Measurements from ENCODE around the gene DOK7.

The DOK7 gene

DNA sequence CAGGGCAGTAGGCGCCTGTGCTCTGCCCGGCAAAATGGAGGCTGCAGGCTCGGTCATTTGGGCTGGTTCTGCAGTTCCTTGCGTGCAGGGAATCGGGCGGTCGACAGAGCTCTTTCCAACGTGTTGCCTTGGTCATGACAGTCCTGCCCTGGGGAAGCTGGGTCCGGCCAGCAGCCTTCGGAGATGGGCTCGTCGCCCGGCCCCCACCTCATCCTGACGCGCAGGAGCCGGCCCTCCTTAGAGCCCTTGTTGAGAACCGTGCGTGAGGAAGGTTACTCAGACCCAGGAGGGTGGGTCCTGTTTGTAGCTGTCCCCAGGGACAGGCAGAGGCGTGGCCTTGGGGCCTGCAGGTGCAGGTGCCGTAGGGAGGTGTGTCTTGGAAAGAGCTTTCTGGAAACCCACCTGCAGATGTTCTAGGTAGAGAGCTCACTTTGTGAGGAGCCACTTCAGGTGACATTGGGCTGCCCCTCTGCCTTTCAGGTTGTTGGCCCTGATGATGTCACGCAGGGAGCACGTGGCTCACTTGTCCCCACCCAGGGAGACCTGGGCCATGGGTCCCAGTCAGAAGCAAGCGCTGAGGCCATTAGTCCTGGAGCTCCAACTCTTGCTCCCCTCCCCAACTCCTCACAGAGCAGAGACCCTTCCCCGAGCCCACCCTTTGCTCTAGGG lies 36.5 kb upstream of the DOK7 start:
- no peak for DNase-seq (ENCODE audit: extremely low read depth in 1 of 2, low read depth in 1 of 2)

DNA sequence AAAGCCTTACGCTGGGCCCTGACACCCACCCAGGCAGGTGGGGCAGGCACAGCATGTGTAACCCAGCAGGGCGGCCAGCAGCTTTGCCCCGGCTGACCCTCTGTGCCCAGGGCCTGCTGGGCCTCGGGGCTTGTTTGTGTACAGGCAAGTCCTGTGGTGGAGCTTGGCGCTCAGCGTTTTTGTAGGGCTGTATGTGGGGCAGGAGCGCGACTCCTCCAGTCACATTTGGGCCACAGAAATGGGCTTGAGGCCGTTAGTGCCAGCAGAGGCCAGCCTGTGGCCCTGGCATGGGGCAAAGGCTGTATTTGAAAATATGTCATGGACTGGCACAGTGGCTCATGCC lies 36.0 kb upstream of the DOK7 start:
- DNase-seq (ENCODE audit: extremely low read depth in 1 of 2, low read depth in 1 of 2): no peak

DNA sequence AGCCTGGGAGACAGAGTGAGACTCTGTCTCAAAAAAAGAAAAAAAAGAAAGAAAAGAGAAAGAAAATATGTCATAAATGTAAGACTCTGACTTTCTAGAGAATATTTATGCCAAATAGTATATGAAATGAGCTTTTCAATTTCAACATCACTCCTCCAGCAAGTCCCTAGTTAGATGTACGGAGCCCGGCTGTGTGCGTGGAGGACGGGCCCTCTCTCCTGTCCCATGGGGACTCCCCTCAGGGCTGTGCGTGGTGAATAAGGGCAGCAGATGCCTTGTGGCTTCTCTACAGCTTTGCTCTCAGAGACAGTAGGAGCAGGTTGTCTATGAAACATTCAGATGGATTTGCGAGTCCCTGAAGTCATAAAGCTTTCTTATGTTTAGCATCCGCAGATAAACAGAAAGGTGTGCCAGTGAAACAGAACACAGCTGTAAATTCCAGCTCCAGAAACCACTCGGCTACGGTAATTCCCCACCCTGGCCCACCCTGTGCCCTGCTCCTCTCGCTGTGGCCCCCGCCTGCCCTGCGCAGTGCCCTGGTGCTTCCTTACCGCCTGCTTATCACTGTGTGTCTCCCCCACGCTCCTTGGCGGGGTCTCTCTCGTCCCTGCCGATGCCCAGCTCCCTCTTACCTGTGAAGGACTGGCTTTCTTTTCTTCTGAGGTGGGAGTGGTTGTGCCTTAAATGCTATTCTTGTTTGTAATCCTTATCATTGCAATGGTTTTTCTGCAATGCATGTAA lies 35.2 kb upstream of the DOK7 start:
- DNase-seq (ENCODE audit: extremely low read depth in 1 of 2, low read depth in 1 of 2): no peak

DNA sequence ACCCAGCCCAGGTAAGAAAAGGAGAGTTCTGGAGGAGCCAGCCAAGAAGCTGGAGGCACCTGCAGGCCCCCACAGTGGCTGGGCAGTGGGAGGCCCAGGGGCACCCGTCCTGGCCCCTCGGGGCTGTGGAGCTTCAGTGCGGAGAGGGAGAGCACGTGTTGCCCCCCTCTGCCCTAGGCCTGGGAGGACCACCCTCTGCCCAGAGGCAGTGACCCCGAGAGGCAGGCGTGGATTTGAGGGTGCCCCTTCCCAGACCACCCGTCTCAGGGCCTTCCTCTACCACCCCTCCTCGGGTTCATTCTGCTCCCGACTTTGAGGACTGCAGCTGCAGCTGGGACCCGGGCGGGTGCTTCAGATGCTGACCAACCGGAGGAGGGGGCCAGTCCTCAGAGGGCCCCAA lies 33.5 kb upstream of the DOK7 start:
- no peak for DNase-seq (ENCODE audit: extremely low read depth in 1 of 2, low read depth in 1 of 2)

DNA sequence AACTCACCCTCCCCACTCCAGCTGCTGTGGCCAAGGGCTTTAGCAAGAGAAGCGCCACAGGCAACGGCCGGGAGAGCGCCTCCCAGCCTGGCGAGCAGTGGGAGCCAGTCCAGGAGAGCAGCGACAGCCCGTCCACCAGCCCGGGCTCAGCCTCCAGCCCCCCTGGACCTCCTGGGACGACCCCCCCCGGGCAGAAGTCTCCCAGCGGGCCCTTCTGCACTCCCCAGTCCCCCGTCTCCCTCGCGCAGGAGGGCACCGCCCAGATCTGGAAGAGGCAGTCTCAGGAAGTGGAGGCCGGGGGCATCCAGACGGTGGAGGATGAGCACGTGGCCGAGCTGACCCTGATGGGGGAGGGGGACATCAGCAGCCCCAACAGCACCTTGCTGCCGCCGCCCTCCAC lies 32.6 kb upstream of the DOK7 start:
- DNase-seq (ENCODE audit: extremely low read depth in 1 of 2, low read depth in 1 of 2): no peak

DNA sequence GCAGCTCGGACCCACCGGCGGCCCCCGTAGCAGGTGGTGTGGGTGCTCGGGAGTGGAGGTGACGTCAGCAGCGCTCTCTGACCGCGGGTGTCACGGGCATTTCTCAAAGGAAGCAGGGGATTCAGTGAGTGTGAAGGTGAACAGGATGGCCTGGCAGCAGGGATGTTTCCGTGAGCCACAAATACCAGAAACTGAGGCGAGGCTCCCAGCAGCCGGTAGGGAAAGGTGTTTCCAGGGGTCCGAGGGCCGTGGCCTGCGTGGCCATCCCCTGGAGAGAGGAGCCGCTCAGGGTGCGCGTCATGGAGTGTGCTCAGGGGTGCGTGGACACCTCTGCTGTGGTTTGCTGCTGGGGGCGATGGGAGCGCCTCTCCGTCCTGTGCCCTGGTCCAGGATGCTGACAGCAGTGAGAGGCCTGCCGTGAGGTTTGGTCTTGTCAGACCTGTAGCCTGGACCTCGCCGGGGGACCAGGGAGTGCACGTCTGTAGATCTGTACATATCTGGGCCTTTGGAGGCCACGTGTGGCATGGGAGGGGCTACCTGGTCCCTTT lies 31.6 kb upstream of the DOK7 start:
- no peak for DNase-seq (ENCODE audit: extremely low read depth in 1 of 2, low read depth in 1 of 2)

DNA sequence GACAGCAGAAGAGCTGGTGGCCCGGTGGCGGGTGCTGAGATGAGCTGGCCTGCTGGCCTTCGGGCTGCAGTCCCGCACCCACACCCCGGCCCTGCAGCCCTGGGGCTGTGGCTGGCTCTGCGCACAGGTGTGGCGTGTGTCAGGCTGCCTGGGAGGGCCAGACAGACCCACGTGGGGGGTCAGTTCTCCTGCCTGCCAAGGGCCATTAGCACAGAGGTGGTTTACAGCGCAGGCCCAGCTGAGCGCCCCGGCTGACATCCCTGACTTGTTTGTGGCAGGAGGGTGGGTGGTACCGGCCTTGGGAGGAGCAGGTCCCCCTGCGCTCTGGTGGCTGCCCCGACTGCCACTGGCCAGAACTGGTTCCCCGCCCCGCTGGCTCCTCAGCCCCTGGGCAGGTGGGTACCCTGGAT lies 30.7 kb upstream of the DOK7 start:
- no peak for DNase-seq (ENCODE audit: extremely low read depth in 1 of 2, low read depth in 1 of 2)

DNA sequence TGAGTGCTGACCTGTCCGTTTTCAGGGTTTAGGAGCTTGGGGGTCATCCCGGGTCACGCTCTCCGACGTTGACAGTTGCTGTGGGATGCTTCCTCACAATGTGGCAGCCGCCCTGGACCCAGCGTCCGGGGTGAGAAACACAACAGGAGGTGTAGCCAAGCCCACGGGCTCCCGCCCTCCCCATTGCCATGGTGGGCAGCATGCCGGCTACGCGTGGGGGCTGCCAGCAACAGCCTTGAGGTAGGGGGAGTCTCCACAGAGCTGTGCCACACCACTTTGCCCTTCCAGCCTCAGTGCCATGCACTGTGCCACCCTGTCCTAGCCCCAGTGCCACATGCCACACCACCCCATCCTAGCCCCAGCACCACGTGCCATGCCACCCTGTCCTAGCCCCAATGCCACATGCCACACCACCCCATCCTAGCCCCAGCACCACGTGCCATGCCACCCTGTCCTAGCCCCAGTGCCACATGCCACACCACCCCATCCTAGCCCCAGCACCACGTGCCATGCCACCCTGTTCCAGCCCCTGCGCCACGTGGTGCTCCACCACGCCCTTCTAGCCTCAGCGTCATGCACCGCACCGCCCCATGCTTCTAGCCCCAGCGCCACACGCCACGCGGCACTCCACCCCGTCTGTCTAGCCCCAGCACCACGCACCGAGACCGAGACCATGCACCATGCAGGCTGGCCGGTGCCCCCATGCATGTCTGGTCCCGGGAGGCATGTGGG lies 29.8 kb upstream of the DOK7 start:
- DNase-seq (ENCODE audit: extremely low read depth in 1 of 2, low read depth in 1 of 2): no peak

DNA sequence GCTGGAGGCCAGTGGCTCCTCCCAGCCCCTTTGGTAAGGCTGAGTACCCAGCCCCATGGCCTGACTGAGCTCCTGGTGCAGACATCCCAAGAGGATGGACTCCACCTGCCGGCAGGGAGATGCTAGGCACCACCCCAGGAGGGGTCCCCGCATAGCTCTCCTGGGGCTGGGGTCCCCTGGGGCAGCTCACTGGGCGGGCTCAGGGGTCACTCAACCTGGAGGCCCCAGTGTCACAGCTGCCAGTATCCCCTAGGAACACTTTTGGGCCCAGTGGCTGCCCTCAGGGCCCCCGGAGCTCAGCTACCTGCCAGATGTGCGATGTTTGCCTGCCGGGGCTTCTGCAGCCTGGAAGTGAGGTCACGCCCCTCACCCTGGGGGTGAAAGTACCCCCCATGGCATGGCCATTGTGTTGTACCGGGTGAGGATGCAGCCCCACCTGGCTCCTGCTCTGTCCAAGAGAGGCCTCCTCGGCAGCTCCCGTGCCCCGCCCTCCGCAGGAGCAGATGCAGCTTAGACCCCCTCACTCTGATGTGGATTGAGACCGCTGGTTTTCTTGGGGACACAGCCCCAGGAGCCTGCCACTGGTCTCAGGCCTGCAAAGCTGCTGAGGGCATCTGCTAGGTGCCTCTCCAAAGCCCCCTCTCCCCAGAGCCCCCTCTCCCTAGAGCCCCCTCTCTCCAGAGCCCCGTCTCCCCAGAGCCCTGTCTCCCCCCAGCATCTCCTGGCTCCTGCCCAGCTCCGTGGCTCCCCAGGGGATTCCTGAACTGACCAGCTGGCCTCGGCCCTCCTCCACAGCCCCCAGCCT lies 28.0 kb upstream of the DOK7 start:
- no peak for DNase-seq (ENCODE audit: extremely low read depth in 1 of 2, low read depth in 1 of 2)

DNA sequence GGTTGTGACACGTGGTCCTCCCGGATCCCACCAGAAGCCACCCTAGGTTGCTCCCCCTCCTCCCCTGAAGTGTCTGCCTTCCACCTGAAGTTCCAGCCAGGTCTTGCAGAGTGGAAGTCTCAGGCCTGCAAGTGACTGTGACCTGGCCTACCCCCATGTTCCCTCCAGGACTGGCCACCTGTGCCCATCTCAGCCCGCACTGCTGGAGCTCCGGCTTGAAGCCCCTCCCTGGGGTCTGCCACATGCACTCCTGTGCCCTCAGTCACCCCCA lies 27.5 kb upstream of the DOK7 start:
- no peak for DNase-seq (ENCODE audit: extremely low read depth in 1 of 2, low read depth in 1 of 2)

DNA sequence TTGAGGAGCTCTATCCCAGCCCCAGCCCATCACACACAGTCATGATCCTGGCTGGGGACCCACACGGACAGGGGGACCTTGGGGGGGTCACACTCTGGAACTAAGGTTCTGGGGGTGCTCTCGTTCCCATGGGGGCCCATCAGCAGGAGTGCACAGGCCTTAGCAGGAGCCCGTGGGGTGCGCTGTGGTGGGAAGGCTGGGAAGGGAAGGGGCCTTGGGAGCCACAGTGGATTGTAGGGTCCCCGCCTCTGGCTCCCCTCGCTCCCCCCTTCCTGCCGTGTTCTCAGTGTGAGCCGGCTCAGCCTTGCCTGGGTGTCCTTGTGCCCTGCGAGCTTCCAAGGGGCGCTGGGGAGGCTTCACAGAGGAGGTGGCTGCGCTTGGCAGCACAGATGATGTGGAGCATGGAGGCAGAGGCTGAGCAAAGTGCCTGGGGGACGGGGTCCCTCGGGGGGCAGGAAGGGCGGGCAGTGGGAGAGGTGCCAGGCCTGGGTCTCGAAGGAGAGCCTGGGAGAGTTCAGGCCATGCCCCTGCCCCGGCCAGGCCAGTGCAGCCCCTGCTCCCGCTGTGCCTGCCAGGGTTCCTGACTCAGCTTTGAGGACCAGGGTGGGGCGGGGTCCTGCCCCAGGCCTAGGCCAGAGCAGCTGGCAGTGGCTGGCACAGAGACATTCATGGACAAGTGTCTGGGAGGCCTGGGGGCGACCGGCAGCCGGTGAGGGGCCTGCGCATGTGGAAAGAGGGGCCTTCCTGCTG lies 26.9 kb upstream of the DOK7 start:
- DNase-seq (ENCODE audit: extremely low read depth in 1 of 2, low read depth in 1 of 2): no peak

DNA sequence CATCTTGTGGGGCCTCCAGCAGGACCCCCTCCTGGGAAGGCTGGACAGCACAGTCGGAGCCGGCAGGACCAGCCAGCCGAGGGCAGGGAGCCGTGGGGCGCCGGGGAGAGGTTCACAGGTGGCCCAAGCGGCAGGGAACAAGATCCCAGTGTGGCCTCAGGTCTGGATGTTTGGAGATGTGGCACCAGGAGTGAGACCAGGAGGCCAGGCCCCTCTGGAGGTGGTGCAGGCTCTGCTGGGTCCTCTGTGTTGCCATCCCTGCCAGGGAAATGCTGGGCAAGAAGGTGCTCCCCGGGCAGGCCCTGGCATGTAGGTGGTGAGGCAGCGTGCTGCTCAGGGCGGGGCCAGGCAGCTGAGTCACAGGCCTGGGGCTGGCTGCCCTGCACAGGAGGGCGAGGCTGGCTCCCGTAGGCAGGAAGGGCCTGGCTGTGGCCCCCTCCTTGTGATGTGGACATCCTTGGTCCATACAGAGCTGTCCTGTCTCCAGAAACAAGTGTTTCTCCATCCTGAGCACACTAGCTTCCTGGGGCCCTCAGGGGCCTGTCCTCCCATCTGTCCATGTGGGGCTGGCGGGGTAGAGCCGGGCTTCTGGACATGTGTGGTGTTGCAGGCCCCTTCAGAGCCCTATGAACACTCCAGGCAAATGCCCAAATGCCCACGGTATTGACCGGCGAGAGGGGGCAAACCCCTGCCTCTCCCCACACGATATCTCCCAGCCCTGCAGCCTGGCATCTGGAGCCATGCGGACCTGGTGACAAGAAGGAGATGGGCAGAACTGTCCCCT lies 26.1 kb upstream of the DOK7 start:
- DNase-seq (ENCODE audit: extremely low read depth in 1 of 2, low read depth in 1 of 2): no peak

DNA sequence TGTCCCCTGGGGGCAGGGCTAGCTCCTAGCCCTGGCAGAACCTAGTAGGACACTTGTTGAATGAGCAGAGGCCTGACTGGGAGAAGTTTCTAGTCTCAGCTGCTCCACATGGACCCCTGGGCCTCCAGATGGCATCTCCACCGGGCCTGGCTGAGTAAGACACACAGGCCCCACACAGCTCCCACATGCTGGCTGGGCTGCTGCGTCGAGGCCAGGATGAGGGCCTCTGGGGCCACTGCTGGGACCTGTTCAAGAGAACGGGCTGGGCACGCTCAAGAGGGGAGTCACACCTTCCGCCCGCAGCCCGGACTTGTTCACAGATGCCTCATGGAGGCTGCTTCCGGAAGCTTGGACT lies 25.5 kb upstream of the DOK7 start:
- no peak for DNase-seq (ENCODE audit: extremely low read depth in 1 of 2, low read depth in 1 of 2)

DNA sequence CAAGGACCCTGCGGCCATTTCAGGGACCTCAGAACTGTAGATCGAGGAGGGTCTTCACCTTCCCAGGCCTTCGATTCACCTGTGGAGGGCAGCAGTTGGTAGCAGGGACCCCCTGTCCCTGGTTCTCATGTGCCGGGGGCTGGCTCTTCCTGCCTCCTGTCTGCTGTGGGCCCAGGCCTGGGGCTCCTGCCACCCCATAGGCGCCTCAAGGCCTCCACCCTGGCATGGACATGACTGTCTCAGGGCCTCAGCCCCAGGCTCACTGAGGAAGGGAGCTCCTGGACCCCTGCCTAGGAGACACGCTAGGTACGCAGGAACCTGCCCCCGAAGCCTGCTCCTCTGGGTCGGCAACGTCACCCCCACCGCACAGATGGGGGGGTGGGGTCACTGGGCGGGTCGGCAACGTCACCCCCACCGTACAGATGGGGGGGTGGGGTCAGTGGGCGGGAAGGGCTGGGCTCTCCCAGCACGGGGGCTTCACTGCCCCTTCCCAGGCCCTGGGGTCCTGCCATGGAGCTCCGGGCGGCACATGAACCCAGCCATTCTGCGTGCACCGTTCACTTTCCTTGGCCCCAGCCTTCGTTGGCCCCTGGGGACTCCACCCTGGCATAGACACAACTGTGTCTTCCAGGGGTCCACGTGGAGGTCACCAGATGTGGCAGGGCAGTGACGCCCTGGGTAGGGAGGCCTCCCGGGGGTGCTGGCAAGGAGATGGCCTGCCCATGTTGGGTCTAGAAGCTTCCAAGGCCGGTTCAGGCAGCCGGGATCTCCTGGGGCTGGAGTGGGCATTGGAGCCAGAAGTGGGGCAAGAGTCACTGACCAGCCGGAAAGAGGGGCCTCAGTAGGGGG lies 24.9 kb upstream of the DOK7 start:
- DNase-seq (ENCODE audit: extremely low read depth in 1 of 2, low read depth in 1 of 2): no peak

DNA sequence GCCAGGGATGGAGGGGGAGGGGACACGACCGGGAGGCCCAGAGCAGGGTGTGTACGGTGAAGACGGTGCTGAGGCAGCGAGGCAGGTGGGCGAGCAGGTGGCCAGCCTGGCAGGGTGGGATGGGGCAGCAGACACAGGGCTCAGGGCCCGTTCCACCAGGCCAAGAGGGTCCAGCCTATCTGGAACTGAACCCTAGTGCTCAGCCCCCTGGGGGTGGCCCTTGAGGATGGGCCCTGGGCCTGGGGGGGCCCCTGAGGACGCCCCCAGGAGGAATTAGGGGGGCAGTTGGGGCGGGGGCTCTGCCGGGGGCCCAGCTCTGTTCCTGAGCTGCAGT lies 24.3 kb upstream of the DOK7 start:
- no peak for DNase-seq (ENCODE audit: extremely low read depth in 1 of 2, low read depth in 1 of 2)

DNA sequence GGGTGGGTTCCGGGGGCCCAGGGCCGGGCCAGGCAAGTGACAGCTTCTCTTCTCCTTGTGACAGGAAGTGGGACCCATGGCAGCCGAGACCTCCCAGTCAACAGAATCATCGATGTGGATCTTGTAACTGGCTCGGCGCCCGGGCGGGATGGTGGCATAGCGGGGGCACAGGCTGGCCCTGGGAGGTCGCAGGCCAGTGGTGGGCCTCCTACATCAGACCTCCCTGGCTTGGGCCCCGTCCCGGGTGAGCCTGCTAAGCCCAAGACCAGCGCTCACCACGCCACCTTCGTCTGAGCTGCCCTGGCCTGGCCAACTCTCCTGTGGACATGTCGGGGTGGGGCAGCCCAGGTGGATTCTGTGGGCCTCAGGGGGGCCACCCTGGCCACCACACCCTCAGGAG lies 23.7 kb upstream of the DOK7 start:
- DNase-seq (ENCODE audit: extremely low read depth in 1 of 2, low read depth in 1 of 2): no peak

DNA sequence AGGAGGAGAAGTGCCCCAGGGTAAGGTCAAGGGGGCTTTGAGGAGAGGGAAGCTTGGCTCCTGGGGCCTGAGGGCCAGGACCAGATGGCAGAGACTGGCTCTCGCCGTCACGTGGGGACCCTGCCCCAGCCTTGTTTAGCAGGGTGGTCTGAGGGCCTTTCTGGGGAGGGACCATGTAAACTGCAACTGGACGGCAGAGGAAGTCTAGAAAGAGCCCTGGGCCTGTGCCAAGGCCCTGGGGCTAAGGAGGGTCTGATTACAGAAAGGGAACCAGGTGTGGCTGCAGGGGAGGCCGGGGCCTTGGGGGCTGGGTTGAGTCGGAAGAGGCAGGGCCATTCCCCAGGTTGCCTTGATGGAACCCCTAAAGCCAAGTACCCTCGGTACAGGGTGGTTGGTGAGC lies 23.1 kb upstream of the DOK7 start:
- DNase-seq (ENCODE audit: extremely low read depth in 1 of 2, low read depth in 1 of 2): no peak

DNA sequence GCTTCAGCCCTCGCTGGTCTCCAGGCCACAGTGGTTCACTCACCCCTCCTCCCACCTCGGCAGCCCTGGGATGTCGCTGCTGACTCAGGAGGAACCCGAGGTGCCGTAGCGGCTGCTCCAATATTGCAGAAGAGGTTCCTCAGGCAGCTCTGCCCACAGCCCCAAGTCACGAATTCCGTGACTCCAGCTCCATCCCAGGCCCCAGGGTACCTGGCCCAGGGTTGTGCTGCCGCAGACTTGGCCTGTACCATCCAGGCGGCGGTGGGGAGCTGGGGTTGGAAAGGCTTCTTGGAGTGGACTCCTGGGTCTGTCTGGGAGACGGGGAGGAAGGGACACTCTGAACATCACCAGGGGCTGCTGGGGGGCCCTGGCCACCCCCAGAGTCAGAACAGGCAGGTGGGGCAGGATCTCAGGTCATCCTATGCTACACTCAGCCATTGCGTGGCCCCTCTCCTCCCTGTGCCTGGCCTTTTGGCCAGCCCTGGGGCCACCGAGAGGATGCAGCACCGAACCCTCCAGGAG lies 22.1 kb upstream of the DOK7 start:
- DNase-seq (ENCODE audit: extremely low read depth in 1 of 2, low read depth in 1 of 2): no peak
